K562 (cell line): ENCODE data around the gene ARHGAP42. TPM values are rescaled to one million over a fixed set of nuclear protein-coding genes. Genes with fewer than 3 reads are reported as not detected.

Experiments
- ETS2 ChIP-seq: IDR thresholded peaks from 2 replicates; pipeline ENCODE4 v1.6.1; 2016; ENCODE audit warnings: borderline replicate concordance, missing genetic modification characterization, mild to moderate bottlenecking, moderate library complexity, missing compliant biosample characterization; ENCODE audit not compliant: poor library complexity, severe bottlenecking
- ETV5 ChIP-seq: sonication (generic); formaldehyde crosslinking; IDR thresholded peaks from 2 replicates; pipeline ENCODE4 v1.4.0; 2020; ENCODE audit warnings: low read depth, mild to moderate bottlenecking, missing genetic modification reagents
- FOXA3 ChIP-seq, 2 experiments: fragments of 450-650 bp in 1 of 2; sonication (generic) in 1 of 2; formaldehyde crosslinking; IDR thresholded peaks in 1 of 2; conservative IDR thresholded peaks in 1 of 2; 2 replicates each; pipeline versions ENCODE4 v1.4.0 to v1.8.0; 2020 to 2022; ENCODE audit warnings: mild to moderate bottlenecking in 2 of 2, missing genetic modification reagents in 1 of 2
- FOXP4 ChIP-seq: sonication (generic); formaldehyde crosslinking; IDR thresholded peaks from 2 replicates; pipeline ENCODE4 v1.8.0; 2022; ENCODE audit warnings: mild to moderate bottlenecking, missing genetic modification reagents, borderline replicate concordance
- HDGF ChIP-seq: fragments of 450-650 bp; IDR thresholded peaks from 2 replicates; pipeline ENCODE4 v1.6.1; 2016
- SLC30A9 ChIP-seq: fragments of 250-450 bp; sonication (Bioruptor Pico); IDR thresholded peaks from 2 replicates; pipeline ENCODE4 v1.8.0; 2022; ENCODE audit warnings: mild to moderate bottlenecking, moderate library complexity
- SMARCB1 ChIP-seq: IDR thresholded peaks from 2 replicates; pipeline ENCODE4 v1.6.1; 2011; ENCODE audit warnings: improper control_type of control experiment, low read depth; ENCODE audit not compliant: insufficient read length
- SREBF2 ChIP-seq: sonication (generic); formaldehyde crosslinking; IDR thresholded peaks from 2 replicates; pipeline ENCODE4 v1.4.0; 2020; ENCODE audit warnings: mild to moderate bottlenecking, missing genetic modification reagents
- TAL1 ChIP-seq: fragments of 450-650 bp; IDR thresholded peaks from 2 replicates; pipeline ENCODE4 v1.6.1; 2016; ENCODE audit warnings: mild to moderate bottlenecking
- ZBTB12 ChIP-seq: fragments of 250-450 bp; sonication (Bioruptor Pico); IDR thresholded peaks from 2 replicates; pipeline ENCODE4 v1.4.0; 2020
- ZNF668 ChIP-seq: fragments of 250-450 bp; sonication (Bioruptor Pico); IDR thresholded peaks from 2 replicates; pipeline ENCODE4 v1.8.0; 2022; ENCODE audit warnings: mild to moderate bottlenecking, inconsistent platforms
- polyA plus RNA-seq, 8 experiments: library from polyadenylated mRNA; depleted of rRNA in 4 of 8; stranded (reverse) in 5 of 8; unstranded in 3 of 8; fragments of >200 nt; fragmentation: Nextera tagmentation in 2 of 8; fragmentation: Illumina TruSeq in 1 of 8; extraction: Ambion mirVana in 2 of 8; extraction: Trizol in 1 of 8; gene quantifications; 2 replicates each; pipeline versions ENCODE4 v1.2.1 to v1.2.3, GENCODE V29; 2011 to 2014; ENCODE audit warnings: inconsistent platforms in 1 of 8, missing spikeins in 1 of 8
- total RNA-seq, 7 experiments: library from RNA; depleted of rRNA in 6 of 7; stranded (reverse); fragments of >200 nt in 6 of 7; fragmentation: Illumina TruSeq in 2 of 7; extraction: Trizol in 2 of 7; gene quantifications; 2 replicates each; pipeline versions ENCODE4 v1.2.1 to v1.2.3, GENCODE V29; 2011 to 2021; ENCODE audit warnings: low replicate concordance in 1 of 7

ARHGAP42 gene
- total and polyA plus RNA-seq, 9 of the 15 experiments (the other 6 are each of a cell fraction or from before 2014, with no cell fraction given) = 0.95 to 6.1 (median 2.4) TPM

- no peak for TF ChIP-seq SMARCB1
- TF ChIP-seq ZBTB12 = no peak
- TF ChIP-seq SLC30A9 (CRISPR knock-in tag) = no peak
- TF ChIP-seq TAL1 = no peak
- TF ChIP-seq ETV5 (CRISPR knock-in tag) = no peak
- TF ChIP-seq ZNF668 (CRISPR knock-in tag) = no peak
- no peak for TF ChIP-seq FOXP4 (CRISPR knock-in tag)
- no peak for TF ChIP-seq SREBF2 (CRISPR knock-in tag)
- TF ChIP-seq HDGF = no peak
- no peak for TF ChIP-seq ETS2 (tag)
- TF ChIP-seq FOXA3 (CRISPR knock-in tag; conservative IDR thresholded peaks at IDR 0.05 in 1 of 2, IDR thresholded peaks at IDR 0.05 in 1 of 2) = no peak
These were observed 87.0 kb downstream of the ARHGAP42 start (continued) for GRCh38 chr11:100774132-100774531.
